Ovary (tissue), 9 donors: Measurements from ENCODE around the gene TCN2. TPM values are rescaled to one million over a fixed set of nuclear protein-coding genes. Genes with fewer than 3 reads are reported as not detected.
"Not testable (repeated sequence)": the region's sequence is repeated elsewhere in the genome, so short reads cannot be mapped to it uniquely, and the experiment has no call there.

Source experiments
- DNase-seq, 5 donors: peaks; one replicate each; pipeline ENCODE4 v3.0.0-alpha.2; 2019 to 2020
- H3K27ac ChIP-seq, 2 donors: fragments of 200-600 bp; one replicate each; pipeline versions ENCODE4 v1.5.1 to v1.8.0; 2019 to 2022
- H3K27me3 ChIP-seq: fragments of 200-600 bp; one replicate; pipeline ENCODE4 v1.8.0; 2022
- H3K36me3 ChIP-seq: fragments of 200-600 bp; sonication (generic); one replicate; pipeline ENCODE4 v1.5.1; 2019
- H3K4me1 ChIP-seq: one replicate; pipeline ENCODE4 v1.8.1; 2013; ENCODE audit warnings: mild to moderate bottlenecking, moderate library complexity; ENCODE audit not compliant: insufficient read depth
- H3K4me3 ChIP-seq: fragments of 200-600 bp; sonication (generic); one replicate; pipeline ENCODE4 v1.5.1; 2017
- H3K9me3 ChIP-seq, 2 donors: fragments of 200-600 bp in 1 of 2; sonication (generic) in 1 of 2; one replicate each; pipeline versions ENCODE4 v1.5.1 to v1.8.1; 2013 to 2019; ENCODE audit warnings: mild to moderate bottlenecking in 1 of 2, moderate library complexity in 1 of 2
- EP300 ChIP-seq: sonication (generic); formaldehyde crosslinking; IDR thresholded peaks from one replicate; pipeline ENCODE4 v1.6.1; 2017; ENCODE audit warnings: antibody characterized with exemption
- POLR2A ChIP-seq: fragments of 450-650 bp; IDR thresholded peaks from one replicate; pipeline ENCODE4 v1.6.1; 2017; ENCODE audit warnings: antibody characterized with exemption, mild to moderate bottlenecking, moderate library complexity
- WGBS, 3 donors: extraction: QIAGEN DNeasy Blood & Tissue Kit in 1 of 3; methylation state at CpG; one replicate each; pipeline versions ENCODE4 v1.1.5 to v1.1.7; 2013 to 2017; 5-methylcytosine and 5-hydroxymethylcytosine counted together
- intact Hi-C, 4 donors: fragments of 100-400 bp; cut with DNase I; formaldehyde crosslinking; loops; one replicate each; pipeline versions ENCODE4 v1.11.0 to v1.15.1; 2022 to 2023
- polyA plus RNA-seq, 2 donors: library from polyadenylated mRNA; stranded (reverse); fragments of 200-250 nt in 1 of 2; fragments of 350-450 nt in 1 of 2; fragmentation: Illumina TruSeq in 1 of 2; extraction: RNeasy Lipid Tissue Mini Kit (QIAGEN cat#74804) in 1 of 2; gene quantifications; one replicate each; pipeline ENCODE4 v1.2.3, GENCODE V29; 2013 to 2014
- total RNA-seq, 7 donors: library from RNA; depleted of rRNA in 2 of 7; stranded (reverse); fragments of >200 nt in 2 of 7; fragmentation: NEBNext Ultra II Directional in 3 of 7; extraction: Animal tissue kit (Norgen Biotek cat#: 25700) in 3 of 7; gene quantifications; one replicate each; pipeline versions ENCODE4 v1.1.0 to v1.2.4, GENCODE V29; 2016 to 2023
- TF ChIP-seq, protein P1 (sequence below), 3 donors: fragments of 450-650 bp in 2 of 3; fragments of 200-600 bp in 1 of 3; IDR thresholded peaks; one replicate each; pipeline versions ENCODE4 v1.5.1 to v1.8.0; 2016 to 2022; ENCODE audit warnings: antibody characterized with exemption in 3 of 3, mild to moderate bottlenecking in 1 of 3
- donor health status: DM: no; HTN: no; CAD: no; lungs with moderate emphysema.
- donor health status: DM: no; HTN: no; CAD: no.
- donor health status: Bipolar disorder and iron deficiency.
- donor health status: DM: yes; HTN: yes; CAD: no.
- donor health status: DM: no; HTN: no; CAD: no.
- donor health status: DM: yes; HTN: yes; CAD: no.

The TCN2 gene
- total and polyA plus RNA-seq, 9 donors = 5.1 to 33.9 (median 15.6) TPM

DNA sequence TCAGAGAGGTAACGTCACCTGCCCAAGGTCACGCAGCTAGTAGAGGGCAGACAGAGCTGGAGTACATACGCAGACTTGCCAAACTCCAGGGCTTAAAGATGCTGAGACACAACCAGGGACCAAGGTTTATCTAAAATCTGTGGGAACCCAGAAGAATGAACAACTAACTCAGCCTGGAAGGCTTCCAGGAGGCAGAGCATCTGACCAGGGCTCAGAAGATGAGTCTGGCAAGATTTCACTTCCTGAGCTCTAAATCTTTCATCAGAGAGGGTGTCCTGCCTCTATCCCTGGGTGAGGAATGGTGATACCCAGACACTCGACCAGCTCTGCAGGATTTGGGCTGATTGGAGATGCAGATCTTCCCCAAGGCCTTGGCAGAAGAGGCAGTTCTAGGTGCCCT lies 41.6 kb upstream of the TCN2 start:
- no peak for DNase-seq
- Histone ChIP-seq H3K9me3 (no peaks in the 10 kb centered on the region), H3K27me3 (no peaks in the 10 kb centered on the region), H3K4me3 (no peak overlapping the region), H3K4me1 (no peaks in the 10 kb centered on the region), H3K27ac (no peak overlapping the region), H3K36me3 (no peaks in the 10 kb centered on the region)
- intact Hi-C loops = no loop called here
- 61 to 69% (median 62%) methylated on average over 4 of the region's 4 CpGs for WGBS, 3 donors
- TF ChIP-seq EP300 (no peak), POLR2A (no peak)
- TF ChIP-seq, protein P1, sequence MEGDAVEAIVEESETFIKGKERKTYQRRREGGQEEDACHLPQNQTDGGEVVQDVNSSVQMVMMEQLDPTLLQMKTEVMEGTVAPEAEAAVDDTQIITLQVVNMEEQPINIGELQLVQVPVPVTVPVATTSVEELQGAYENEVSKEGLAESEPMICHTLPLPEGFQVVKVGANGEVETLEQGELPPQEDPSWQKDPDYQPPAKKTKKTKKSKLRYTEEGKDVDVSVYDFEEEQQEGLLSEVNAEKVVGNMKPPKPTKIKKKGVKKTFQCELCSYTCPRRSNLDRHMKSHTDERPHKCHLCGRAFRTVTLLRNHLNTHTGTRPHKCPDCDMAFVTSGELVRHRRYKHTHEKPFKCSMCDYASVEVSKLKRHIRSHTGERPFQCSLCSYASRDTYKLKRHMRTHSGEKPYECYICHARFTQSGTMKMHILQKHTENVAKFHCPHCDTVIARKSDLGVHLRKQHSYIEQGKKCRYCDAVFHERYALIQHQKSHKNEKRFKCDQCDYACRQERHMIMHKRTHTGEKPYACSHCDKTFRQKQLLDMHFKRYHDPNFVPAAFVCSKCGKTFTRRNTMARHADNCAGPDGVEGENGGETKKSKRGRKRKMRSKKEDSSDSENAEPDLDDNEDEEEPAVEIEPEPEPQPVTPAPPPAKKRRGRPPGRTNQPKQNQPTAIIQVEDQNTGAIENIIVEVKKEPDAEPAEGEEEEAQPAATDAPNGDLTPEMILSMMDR (IDR thresholded peaks at IDR 0.05) = no peak

DNA sequence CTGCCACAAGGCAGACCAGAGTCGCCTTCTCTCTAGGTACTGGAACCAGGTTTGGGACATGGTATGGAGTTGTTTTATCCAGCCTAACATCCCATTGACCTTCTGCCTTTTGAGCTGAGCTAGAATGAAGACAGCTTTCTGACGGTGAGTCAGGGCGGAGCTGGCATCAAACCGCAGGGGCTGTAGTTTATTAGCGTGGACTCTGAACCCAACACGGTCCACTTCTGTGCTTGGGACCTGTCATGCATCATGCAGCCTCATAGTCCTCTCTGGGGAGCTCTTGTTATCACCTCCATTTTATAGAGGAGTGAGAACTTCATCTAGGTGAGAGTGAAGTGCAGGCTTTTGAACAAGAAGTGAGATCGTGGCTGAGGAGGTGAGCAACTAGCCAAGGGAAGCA lies 40.8 kb upstream of the TCN2 start:
- DNase-seq = no peak
- WGBS, 3 donors = 61 to 67% (median 64%) methylated on average over 7 of the region's 7 CpGs
- TF ChIP-seq POLR2A = no peak
- TF ChIP-seq, protein P1 (IDR thresholded peaks at IDR 0.05) = no peak
- no peak for TF ChIP-seq EP300

DNA sequence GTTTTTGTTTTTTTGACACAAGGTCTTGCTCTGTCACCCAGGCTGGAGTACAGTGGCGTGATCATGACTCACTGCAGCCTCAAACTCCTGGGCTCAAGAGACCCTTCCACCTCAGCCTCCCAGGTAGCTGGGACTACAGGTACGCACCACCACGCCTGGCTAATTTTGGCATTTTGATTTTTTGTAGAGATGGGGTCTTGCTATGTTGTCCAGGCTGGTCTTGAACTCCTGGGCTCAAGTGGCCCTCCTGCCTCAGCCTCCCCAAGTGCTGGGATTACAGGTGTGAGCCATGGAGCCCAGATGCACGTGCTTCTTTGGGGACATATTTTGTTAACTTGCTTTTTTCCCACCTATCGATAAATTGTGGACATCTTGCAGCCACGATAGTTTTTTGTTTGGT lies 39.7 kb upstream of the TCN2 start:
- H3K4me1 ChIP-seq, H3K36me3 ChIP-seq, H3K27me3 ChIP-seq, H3K4me3 ChIP-seq, DNase-seq, H3K9me3 ChIP-seq, H3K27ac ChIP-seq, intact Hi-C loops: not testable (repeated sequence)
- 83 to 93% (median 89%) methylated on average over 6 of the region's 6 CpGs for WGBS, 3 donors

More for the DNA sequence above, 40.8 kb upstream of the TCN2 start:
- Histone ChIP-seq H3K36me3 (no peaks in the 10 kb centered on the region), H3K9me3 (no peaks in the 10 kb centered on the region), H3K27me3 (no peaks in the 10 kb centered on the region), H3K27ac (no peak overlapping the region), H3K4me1 (no peaks in the 10 kb centered on the region), H3K4me3 (no peak overlapping the region)
- intact Hi-C loops = no loop called here

DNA sequence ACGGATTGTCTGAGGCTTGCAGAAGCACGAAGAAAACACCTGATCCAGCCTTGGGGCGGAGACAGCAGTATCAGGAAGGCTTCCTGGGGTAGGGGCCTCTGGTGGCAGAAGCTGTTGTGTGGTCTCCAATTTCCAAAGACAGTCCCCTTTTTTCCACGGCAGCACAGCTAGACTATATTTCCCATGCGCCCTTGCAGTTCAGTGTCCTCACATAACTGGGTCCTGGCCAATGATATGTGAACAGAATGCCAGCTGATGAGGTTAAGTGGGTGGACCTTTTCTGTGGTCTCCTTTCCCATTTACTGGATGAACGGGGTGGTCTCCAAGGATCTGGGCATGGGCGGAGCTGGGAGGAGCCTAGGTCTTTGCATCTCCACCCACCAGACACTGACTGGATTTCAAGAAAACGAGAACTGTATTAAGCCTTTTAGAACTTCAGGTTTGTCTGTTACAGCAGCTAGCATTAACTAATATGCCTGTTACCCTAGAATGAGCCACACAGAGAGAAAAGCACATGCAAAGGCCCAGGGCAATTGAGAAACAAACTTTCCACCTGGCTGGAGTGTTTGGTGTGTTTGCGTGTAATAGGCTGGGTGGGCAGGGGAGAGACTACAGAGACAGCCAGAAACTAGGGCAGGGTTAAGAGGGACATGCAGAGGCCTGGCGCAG lies 38.7 kb upstream of the TCN2 start:
- Histone ChIP-seq H3K4me3 (no peak overlapping the region), H3K36me3 (no peaks in the 10 kb centered on the region), H3K27ac (no peak overlapping the region), H3K9me3 (no peaks in the 10 kb centered on the region), H3K4me1 (no peaks in the 10 kb centered on the region), H3K27me3 (no peaks in the 10 kb centered on the region)
- DNase-seq = no peak
- 59 to 73% (median 69%) methylated on average over 10 of the region's 10 CpGs for WGBS, 3 donors
- intact Hi-C loops = no loop called here
- TF ChIP-seq POLR2A = no peak
- TF ChIP-seq, protein P1 (IDR thresholded peaks at IDR 0.05) = no peak
- TF ChIP-seq EP300 = no peak

GRCh38 chr22:30569674-30570202 lies 37.2 kb upstream of the TCN2 start:
- no peak for TF ChIP-seq EP300
- TF ChIP-seq, protein P1 (IDR thresholded peaks at IDR 0.05) = no peak
- H3K27me3 ChIP-seq = no peaks in the 10 kb centered on the region
- WGBS, 3 donors = 88 to 90% (median 90%) methylated on average over 10 of the region's 10 CpGs
- intact Hi-C loops = no loop called here
- peaks cover 1% of the 10 kb centered on the region for H3K4me1 ChIP-seq
- no peak overlapping the region for H3K27ac ChIP-seq
- no peak for DNase-seq
- H3K4me3 ChIP-seq = no peak overlapping the region
- H3K36me3 ChIP-seq = no peaks in the 10 kb centered on the region
- no peaks in the 10 kb centered on the region for H3K9me3 ChIP-seq
